WERI-Rb-1 (cell line): ENCODE results near the gene IL12RB1.

Experiments used
- DNase-seq: peaks from one replicate; pipeline ENCODE4 v3.0.0-alpha.2; 2020
- H3K27ac ChIP-seq: fragments of 250-450 bp; sonication (Bioruptor Pico); 2 replicates; pipeline ENCODE4 v1.5.1; 2020; ENCODE audit warnings: mild to moderate bottlenecking, moderate library complexity
- H3K27me3 ChIP-seq: fragments of 250-450 bp; sonication (Bioruptor Pico); 2 replicates; pipeline ENCODE4 v1.5.1; 2021; ENCODE audit warnings: mild to moderate bottlenecking, low read depth, moderate library complexity; ENCODE audit not compliant: insufficient read depth, severe bottlenecking
- H3K36me3 ChIP-seq: fragments of 250-450 bp; sonication (Bioruptor Pico); 2 replicates; pipeline ENCODE4 v1.5.1; 2020; ENCODE audit warnings: mild to moderate bottlenecking, moderate library complexity
- H3K4me3 ChIP-seq: 2 replicates; pipeline ENCODE4 v1.5.1; 2011; ENCODE audit warnings: low read depth, mild to moderate bottlenecking, control low read depth, low read length
- H3K9me3 ChIP-seq: fragments of 250-450 bp; sonication (Bioruptor Pico); 2 replicates; pipeline ENCODE4 v1.5.1; 2021; ENCODE audit warnings: mild to moderate bottlenecking, moderate library complexity; ENCODE audit not compliant: severe bottlenecking
- TF ChIP-seq, protein P1 (sequence below): IDR thresholded peaks from 2 replicates; pipeline ENCODE4 v1.5.1; 2011; ENCODE audit warnings: low read depth, mild to moderate bottlenecking, control low read depth, inconsistent platforms, low read length

Gene IL12RB1

DNA sequence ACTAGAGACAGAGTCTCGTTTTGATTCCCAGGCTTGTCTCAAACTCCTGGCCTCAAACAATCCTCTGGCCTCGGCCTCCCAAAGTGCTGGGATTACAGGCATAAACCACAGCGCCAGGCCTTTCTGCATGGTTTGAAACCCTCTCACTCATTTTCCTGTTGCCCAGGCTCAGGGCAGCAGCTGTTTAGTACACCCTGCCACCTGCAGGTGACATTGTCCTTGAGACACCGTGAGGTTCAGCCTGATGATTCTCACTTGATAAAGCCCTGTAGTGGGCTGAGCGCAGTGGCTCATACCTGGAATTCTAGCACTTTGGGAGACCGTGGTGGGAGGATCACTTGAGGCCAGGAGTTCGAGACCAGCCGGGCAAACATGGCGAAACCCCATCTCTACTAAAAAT lies 12.5 kb downstream of the IL12RB1 start:
- Histone ChIP-seq H3K36me3 (no peaks in the 10 kb centered on the region), H3K9me3 (no peaks in the 10 kb centered on the region), H3K27me3 (no peaks in the 10 kb centered on the region), H3K4me3 (no peak overlapping the region), H3K27ac (no peak overlapping the region)
- TF ChIP-seq, protein P1, sequence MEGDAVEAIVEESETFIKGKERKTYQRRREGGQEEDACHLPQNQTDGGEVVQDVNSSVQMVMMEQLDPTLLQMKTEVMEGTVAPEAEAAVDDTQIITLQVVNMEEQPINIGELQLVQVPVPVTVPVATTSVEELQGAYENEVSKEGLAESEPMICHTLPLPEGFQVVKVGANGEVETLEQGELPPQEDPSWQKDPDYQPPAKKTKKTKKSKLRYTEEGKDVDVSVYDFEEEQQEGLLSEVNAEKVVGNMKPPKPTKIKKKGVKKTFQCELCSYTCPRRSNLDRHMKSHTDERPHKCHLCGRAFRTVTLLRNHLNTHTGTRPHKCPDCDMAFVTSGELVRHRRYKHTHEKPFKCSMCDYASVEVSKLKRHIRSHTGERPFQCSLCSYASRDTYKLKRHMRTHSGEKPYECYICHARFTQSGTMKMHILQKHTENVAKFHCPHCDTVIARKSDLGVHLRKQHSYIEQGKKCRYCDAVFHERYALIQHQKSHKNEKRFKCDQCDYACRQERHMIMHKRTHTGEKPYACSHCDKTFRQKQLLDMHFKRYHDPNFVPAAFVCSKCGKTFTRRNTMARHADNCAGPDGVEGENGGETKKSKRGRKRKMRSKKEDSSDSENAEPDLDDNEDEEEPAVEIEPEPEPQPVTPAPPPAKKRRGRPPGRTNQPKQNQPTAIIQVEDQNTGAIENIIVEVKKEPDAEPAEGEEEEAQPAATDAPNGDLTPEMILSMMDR, result peak; percentile 60
- peak; percentile 72 for DNase-seq

DNA sequence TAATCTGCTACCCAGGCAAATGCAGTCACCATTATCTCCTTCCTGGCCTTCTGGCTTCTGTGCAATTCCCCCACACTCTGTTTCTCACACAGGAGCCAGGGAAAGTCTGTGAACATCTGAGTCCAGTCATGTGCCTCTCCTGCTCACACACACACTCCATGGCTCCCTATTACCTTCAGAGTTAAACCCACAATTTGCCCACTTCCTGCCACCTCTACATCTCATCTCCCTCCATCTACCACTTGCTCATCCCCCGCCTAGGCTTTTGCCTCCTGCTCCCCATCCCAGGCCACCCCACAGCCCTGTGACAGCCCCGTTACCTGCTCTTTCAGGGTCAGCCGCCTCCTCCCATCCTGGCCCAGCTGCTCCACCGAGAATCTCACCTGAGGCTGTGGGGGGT lies 13.5 kb downstream of the IL12RB1 start:
- TF ChIP-seq, protein P1, result no peak
- no peaks in the 10 kb centered on the region for H3K9me3 ChIP-seq
- no peak overlapping the region for H3K27ac ChIP-seq
- no peaks in the 10 kb centered on the region for H3K27me3 ChIP-seq
- no peak for DNase-seq
- H3K36me3 ChIP-seq, result no peaks in the 10 kb centered on the region
- no peak overlapping the region for H3K4me3 ChIP-seq

DNA sequence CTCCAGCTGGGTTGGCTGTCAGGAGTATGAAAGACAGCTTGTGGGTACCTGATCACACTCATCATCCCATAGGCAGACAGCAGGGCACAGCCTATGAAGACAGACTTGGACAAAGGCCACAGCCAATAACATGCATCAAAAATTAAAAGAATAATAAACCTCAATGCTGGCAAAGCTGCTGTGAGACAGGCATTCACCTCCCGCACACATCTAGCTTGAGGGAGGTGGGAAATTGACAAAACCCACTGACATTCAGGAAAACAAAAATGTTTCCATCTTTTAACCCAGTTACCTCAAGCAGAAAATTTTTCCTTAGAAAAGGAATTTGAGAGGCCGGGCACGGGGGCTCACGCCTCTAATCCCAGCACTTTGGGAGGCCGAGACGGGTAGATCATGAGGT lies 14.4 kb downstream of the IL12RB1 start:
- Histone ChIP-seq H3K27ac (no peak overlapping the region), H3K4me3 (no peak overlapping the region), H3K36me3 (no peaks in the 10 kb centered on the region), H3K27me3 (no peaks in the 10 kb centered on the region), H3K9me3 (no peaks in the 10 kb centered on the region)
- TF ChIP-seq, protein P1, result no peak
- no peak for DNase-seq

DNA sequence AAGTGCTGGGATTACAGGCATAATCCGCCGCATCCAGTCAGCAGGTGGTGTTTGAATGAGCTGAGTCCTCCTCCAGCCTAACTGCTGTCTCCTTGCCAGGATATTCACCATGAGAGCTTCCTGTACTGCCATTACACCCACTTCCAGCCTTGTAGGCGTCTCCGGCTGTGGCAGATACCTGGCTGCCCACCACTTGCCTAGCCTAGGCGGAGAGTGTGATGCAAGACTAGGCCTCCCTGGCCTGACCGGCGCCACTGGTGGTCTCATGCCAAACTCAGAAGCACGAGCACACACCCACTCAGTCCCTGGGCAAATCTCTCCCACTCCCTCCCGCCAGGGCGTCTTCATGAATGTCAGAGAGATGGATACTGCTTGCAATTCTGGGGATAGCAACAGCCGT lies 16.6 kb downstream of the IL12RB1 start:
- DNase-seq, result no peak
- Histone ChIP-seq H3K36me3 (no peaks in the 10 kb centered on the region), H3K9me3 (no peaks in the 10 kb centered on the region), H3K27ac (no peak overlapping the region), H3K4me3 (no peak overlapping the region), H3K27me3 (no peaks in the 10 kb centered on the region)
- TF ChIP-seq, protein P1, result no peak

DNA sequence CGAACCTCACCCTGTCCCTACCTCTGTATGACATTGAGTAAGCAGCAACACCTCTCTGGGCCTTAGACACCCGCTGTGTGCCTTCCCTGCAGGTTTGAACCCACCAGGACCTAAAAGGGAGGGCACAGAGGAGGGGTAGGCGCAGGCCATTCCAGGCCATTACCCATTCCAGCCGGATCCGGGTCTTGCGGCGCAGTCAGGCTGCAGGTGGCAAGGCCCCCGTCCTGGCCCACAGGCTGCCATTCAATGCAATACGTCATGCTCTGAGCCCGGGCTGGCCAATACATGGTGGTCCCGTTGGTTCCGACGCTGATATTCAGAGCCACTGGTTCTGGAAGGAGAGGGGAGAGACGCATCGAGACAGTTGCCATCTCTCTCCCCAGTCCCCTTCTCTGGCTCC lies 17.4 kb downstream of the IL12RB1 start:
- no peak overlapping the region for H3K27ac ChIP-seq
- H3K9me3 ChIP-seq, result no peaks in the 10 kb centered on the region
- TF ChIP-seq, protein P1, result no peak
- H3K27me3 ChIP-seq, result no peaks in the 10 kb centered on the region
- no peak overlapping the region for H3K4me3 ChIP-seq
- DNase-seq, result no peak
- H3K36me3 ChIP-seq, result no peaks in the 10 kb centered on the region

DNA sequence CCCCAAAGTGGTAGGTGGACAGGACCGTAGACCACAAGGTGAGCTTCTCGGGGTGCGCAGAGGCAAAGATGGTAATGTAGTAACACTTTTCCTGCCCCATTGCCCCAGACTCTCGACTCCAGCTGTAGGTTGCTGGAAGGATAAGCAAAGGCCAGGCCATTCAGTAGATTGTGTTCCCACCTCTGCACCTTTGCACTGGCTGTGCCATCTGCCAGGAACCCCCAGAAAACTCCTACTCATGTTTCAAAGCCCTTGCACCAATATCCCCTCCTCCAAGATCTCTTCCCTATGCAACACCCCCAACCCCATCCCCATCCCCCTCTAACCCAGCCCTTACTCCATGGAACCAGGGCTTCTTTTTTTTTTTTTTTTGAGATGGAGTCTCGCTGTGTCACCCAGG lies 18.3 kb downstream of the IL12RB1 start:
- H3K36me3 ChIP-seq, result no peaks in the 10 kb centered on the region
- H3K27ac ChIP-seq, result no peak overlapping the region

More for the DNA sequence above, 18.3 kb downstream of the IL12RB1 start:
- TF ChIP-seq, protein P1, result no peak
- Histone ChIP-seq H3K4me3 (no peak overlapping the region), H3K9me3 (no peaks in the 10 kb centered on the region), H3K27me3 (no peaks in the 10 kb centered on the region)
- no peak for DNase-seq
